ENCODE data around the gene ACOT8. TPM values are rescaled to one million over a fixed set of nuclear protein-coding genes. Genes with fewer than 3 reads are reported as not detected.

The ACOT8 gene
- total and polyA plus RNA-seq, 9 of the 15 experiments (the other 6 are each of a cell fraction or from before 2014, with no cell fraction given): 8.2 to 46.7 (median 20.7) TPM

DNA sequence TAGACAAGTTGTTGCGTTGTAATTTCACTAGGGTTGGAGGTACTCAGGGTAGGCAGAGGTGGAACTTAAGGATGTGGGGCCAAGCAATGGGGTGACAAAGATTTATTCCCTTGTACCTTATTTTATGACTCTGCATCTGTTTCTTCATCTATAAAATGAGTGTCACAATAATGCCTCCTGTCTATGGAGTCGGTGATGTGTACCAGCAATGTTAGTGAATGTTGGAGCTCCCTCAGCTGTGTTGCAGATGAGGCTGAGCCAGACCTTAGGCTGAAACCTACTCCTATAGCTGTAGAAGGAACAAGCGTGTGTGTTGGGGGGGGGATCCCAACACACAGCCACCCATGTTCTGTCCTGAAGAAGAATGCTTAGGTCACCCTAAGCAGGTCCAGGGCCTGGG, 40.2 kb downstream of the ACOT8 start (continued):
- TF ChIP-seq, protein P1, sequence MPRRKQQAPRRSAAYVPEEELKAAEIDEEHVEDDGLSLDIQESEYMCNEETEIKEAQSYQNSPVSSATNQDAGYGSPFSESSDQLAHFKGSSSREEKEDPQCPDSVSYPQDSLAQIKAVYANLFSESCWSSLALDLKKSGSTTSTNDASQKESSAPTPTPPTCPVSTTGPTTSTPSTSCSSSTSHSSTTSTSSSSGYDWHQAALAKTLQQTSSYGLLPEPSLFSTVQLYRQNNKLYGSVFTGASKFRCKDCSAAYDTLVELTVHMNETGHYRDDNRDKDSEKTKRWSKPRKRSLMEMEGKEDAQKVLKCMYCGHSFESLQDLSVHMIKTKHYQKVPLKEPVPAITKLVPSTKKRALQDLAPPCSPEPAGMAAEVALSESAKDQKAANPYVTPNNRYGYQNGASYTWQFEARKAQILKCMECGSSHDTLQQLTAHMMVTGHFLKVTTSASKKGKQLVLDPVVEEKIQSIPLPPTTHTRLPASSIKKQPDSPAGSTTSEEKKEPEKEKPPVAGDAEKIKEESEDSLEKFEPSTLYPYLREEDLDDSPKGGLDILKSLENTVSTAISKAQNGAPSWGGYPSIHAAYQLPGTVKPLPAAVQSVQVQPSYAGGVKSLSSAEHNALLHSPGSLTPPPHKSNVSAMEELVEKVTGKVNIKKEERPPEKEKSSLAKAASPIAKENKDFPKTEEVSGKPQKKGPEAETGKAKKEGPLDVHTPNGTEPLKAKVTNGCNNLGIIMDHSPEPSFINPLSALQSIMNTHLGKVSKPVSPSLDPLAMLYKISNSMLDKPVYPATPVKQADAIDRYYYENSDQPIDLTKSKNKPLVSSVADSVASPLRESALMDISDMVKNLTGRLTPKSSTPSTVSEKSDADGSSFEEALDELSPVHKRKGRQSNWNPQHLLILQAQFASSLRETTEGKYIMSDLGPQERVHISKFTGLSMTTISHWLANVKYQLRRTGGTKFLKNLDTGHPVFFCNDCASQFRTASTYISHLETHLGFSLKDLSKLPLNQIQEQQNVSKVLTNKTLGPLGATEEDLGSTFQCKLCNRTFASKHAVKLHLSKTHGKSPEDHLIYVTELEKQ (CRISPR knock-in tag; IDR thresholded peaks at IDR 0.05): no peak
- TF ChIP-seq EZH2 (IDR thresholded peaks at IDR 0.05; ENCODE audit: borderline replicate concordance, low read depth, low read length): no peak
- no peak for TF ChIP-seq NEUROD1 (IDR thresholded peaks at IDR 0.05; ENCODE audit: borderline replicate concordance, low read depth, low read length, partially characterized antibody)
- TF ChIP-seq, protein P2, sequence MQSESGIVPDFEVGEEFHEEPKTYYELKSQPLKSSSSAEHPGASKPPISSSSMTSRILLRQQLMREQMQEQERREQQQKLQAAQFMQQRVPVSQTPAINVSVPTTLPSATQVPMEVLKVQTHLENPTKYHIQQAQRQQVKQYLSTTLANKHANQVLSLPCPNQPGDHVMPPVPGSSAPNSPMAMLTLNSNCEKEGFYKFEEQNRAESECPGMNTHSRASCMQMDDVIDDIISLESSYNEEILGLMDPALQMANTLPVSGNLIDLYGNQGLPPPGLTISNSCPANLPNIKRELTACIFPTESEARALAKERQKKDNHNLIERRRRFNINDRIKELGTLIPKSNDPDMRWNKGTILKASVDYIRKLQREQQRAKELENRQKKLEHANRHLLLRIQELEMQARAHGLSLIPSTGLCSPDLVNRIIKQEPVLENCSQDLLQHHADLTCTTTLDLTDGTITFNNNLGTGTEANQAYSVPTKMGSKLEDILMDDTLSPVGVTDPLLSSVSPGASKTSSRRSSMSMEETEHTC (IDR thresholded peaks at IDR 0.05): no peak
- TF ChIP-seq SREBF2 (CRISPR knock-in tag; IDR thresholded peaks at IDR 0.05): no peak
- no peak for TF ChIP-seq SAFB2 (IDR thresholded peaks at IDR 0.05; ENCODE audit: borderline replicate concordance, low read depth, low read length, severe bottlenecking)
- no peak for TF ChIP-seq RBM25 (IDR thresholded peaks at IDR 0.05; ENCODE audit: low read depth, low read length, severe bottlenecking)
- TF ChIP-seq, protein P3, sequence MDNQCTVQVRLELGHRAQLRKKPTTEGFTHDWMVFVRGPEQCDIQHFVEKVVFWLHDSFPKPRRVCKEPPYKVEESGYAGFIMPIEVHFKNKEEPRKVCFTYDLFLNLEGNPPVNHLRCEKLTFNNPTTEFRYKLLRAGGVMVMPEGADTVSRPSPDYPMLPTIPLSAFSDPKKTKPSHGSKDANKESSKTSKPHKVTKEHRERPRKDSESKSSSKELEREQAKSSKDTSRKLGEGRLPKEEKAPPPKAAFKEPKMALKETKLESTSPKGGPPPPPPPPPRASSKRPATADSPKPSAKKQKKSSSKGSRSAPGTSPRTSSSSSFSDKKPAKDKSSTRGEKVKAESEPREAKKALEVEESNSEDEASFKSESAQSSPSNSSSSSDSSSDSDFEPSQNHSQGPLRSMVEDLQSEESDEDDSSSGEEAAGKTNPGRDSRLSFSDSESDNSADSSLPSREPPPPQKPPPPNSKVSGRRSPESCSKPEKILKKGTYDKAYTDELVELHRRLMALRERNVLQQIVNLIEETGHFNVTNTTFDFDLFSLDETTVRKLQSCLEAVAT (IDR thresholded peaks at IDR 0.05): no peak
- TF ChIP-seq, protein P4, sequence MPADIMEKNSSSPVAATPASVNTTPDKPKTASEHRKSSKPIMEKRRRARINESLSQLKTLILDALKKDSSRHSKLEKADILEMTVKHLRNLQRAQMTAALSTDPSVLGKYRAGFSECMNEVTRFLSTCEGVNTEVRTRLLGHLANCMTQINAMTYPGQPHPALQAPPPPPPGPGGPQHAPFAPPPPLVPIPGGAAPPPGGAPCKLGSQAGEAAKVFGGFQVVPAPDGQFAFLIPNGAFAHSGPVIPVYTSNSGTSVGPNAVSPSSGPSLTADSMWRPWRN (IDR thresholded peaks at IDR 0.05; ENCODE audit: low read depth): no peak
- no peak for TF ChIP-seq PKNOX1 (IDR thresholded peaks at IDR 0.05)
- no peak for TF ChIP-seq ZBTB5 (IDR thresholded peaks at IDR 0.05)
- no peak for TF ChIP-seq FOXA1 (IDR thresholded peaks at IDR 0.05; ENCODE audit: borderline replicate concordance)
- TF ChIP-seq ZZZ3 (IDR thresholded peaks at IDR 0.05): no peak

Measured in K562 (cell line).